Suppressor macrophage treated with lipopolysaccharide for 4 hours (primary cell): ENCODE data around the gene MRRF.

Experiments
- DNase-seq: peaks from one replicate; pipeline ENCODE4 v3.0.0-alpha.2; 2020

MRRF gene, protein sequence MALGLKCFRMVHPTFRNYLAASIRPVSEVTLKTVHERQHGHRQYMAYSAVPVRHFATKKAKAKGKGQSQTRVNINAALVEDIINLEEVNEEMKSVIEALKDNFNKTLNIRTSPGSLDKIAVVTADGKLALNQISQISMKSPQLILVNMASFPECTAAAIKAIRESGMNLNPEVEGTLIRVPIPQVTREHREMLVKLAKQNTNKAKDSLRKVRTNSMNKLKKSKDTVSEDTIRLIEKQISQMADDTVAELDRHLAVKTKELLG

DNA sequence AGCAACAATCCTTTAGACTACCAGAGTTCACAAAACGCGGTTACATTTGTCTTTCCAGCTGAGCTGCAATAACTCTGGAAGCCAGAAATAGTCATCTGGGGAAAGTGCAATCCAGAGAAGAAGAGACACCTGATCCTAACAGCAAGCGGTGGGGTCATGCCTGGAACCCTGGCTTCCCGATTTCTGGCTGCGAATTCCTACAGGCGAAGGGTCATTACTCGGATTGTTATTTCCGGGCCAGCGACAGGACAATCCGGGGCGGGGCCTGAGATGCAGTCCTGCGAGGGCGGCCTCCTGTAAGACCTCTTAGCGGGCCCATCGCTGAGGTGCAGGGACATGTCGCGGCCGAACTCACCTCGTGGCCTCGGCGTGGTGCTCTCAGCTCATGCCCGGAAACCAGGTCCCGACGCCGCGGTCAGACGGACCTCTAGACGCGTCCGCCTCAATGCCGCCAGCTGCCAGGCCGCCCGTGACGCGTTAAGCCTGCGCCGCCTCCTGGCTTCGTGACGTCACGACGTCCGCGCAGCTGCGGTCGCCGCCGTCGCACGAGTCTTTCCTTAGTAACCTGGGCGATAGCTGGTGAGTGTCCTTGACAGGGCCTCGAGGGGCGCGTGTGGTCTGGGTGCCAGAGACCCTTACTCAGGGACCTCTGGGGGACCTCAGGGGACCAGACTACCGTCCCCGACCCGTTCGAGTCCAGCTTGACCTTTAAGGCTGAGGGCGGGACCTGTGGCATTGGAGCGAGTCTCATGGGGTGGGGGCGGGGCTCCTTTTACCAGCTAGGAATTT lies at the start of gene MRRF, which contains the start of gene RBM18:
Gene MRRF (plus strand): TSS at position 523 of the 789 bp plus-strand sequence. CDS start 6,010 bp downstream, outside the sequence.
Gene RBM18 (minus strand): TSS at position 481 of the 789 bp plus-strand sequence. CDS start 3,348 bp downstream, outside the sequence.
- DNase-seq = peak; percentile 95

DNA sequence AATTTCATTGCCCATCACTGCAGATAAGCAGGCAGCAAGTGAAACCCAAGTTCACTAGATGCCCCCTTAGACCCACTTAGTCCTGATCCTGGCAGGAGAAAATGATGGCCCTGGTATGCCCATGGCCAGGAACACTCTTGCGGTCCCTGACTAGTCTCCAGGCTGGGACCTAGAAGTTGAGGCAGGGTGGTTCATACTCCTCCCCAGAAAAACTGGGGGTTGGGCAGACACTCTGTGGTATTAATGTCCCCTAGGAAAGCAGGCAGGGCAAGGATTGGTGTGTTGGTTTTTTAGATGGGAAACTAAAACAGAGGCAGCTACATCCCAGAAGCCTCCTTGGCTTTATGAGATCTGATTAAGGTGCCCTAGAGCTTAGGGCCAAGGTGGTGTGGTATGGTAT lies 49.0 kb upstream of the MRRF start:
- DNase-seq = no peak

DNA sequence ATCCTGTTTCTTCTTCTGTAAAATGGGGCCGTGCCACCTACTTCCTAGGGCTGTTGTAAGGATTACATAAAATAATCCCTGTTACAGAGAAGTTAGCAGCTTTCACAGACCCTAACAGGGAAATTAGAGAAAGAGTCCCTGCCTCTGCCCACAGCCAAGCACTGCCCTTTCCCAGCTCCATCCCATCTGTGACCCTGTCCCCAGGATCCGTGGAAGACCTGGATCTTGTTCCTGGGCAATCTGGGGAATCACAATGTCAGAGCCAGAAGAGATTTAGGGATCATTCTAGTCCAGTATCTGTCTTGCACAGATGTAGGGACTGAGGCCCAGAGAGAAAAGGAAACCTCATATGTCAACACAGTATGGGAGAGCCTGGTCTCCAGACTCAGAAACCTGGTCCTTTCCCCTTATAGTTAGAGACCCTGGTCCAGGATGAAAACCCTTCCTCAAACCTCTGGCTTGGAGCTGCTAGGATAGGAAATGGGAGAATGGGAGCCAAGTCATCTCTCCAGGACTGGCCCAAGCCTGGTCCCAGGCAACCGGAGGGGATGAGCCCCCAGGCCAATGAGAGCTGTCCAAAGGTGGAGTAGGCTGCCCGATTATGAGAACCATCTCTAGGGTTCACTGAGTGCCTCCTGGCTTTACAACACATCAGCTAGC lies 48.4 kb upstream of the MRRF start:
- DNase-seq = no peak

DNA sequence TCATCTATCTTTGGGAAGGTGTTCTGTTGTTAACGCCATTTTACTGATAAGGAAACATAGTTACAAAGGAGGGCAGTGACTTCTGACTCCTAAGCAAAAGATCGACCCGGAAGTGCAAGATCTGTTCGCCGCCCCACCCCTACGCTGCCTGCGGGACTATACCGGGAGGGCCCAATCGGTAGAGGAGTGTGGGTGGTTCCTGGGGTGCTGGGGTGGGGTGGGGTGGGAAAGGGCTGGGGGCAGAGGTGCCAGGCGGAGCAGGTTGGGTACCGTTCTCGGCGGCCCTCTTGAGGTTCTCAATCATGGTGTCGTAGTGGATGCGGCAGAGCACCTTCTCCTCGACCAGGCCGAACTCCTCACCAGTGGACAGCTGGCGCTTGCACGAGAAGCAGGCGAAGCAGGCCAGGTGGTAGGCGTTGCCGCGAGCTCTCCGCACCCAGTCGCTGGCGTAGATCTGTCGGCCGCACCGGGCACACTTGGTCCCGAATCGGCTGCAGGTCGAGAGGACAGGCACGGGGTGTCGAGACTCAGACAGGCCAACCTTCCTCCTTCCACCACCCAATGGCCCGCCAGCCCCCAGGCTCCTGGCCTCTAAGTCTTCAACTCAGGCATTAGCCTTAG lies 47.8 kb upstream of the MRRF start:
- no peak for DNase-seq

DNA sequence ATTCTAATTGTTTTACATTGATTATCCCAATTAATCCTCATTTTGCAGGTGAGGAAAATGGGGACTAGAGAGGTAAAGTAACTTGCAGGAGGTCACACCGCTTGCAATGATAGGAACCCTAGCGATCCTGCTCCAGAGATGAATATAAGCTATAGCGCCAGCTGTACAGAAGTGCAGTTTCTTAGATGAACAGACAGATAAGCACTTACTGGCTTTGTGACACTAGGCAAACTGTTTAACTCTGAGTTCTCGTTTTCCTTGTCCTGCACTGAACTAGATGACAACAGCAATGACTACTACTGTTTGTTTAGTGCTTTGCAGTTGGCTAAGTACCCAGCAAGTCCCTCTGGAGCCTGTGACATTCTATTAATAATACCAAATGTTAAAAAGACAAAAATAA lies 47.0 kb upstream of the MRRF start:
- no peak for DNase-seq

DNA sequence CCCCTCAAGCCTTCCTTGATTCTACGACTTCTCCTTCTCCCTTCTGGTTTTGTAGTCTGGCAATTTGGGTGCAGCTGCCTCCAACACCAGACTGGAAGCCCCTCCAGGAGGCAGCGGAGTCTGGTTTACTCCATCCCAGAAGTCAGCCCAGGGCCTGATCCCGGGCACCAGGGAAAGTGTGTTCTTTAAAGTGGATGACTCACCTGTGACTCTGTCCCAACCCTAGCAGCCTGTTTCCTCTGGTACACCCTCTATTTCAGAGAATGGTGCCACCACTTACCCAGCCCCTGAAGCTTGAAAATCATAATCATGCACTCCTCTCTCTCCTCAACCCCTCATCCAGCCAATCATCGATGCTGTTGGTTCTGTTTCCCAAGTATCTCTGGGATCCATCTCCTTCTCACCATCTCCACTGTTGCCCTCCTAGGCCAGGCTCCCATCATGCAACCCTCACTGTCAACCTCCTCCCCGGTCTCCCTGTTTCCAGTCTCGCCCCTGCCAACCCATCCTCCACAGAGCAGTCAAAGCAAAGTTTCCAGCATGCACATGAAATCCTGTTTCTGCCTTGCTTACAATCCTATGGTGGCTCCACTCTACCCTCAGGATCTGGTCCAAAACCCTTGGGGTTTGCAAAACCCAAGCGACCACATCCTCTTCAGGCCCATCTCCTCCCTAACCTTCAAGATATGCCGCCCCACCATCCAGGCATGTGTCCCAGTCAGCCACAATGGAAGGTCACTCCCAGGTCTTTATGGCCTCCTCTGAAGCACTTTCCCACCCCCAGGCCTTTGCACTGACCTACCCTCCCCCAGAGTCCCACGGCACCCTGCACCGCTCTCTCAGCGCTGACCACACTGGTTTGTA lies 46.4 kb upstream of the MRRF start:
- no peak for DNase-seq

DNA sequence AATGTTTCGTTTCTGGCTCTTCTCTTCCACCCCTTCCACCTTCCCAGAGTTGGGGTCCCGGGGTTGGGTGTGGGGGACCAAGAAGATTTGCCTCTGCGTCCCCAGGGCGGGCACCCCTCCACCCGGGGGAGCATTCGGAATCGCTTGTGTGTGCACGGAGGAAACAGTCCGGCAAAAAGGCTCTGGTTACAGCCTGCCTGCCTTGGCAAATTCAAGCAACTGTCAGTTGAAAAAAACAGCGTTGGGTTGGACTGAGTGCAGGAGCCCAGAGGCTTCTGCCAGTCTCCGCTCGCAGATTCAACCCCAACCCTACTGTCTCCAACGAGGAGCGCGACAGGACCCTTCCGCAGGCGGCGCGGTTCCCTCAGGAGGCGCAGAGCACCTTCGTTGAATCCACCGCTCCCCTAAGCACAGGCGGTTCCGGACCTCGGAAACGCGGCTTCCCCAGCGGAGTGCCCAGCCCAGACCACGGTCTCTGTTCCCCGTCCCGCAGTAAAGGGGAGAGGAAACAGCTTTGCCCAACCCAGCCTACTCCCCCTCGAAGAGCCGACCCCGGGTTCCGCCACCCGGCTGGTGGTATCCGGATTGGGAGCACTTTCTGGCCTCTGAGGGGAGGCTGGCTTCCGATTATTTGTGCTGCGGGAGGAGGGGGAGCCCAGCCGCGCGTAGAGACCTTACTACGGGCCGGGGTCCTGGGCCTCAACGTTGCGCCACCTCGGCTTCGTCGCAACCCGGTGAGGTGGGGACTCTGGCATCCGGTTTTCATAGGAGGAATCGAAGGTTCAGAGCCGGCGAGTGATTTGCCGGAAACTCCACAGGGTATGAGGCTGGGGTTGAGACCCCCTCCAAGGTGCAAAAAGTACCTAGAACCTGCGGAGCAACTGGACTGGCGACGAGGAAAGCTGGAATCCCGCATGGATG lies 45.5 kb upstream of the MRRF start:
- DNase-seq = no peak

DNA sequence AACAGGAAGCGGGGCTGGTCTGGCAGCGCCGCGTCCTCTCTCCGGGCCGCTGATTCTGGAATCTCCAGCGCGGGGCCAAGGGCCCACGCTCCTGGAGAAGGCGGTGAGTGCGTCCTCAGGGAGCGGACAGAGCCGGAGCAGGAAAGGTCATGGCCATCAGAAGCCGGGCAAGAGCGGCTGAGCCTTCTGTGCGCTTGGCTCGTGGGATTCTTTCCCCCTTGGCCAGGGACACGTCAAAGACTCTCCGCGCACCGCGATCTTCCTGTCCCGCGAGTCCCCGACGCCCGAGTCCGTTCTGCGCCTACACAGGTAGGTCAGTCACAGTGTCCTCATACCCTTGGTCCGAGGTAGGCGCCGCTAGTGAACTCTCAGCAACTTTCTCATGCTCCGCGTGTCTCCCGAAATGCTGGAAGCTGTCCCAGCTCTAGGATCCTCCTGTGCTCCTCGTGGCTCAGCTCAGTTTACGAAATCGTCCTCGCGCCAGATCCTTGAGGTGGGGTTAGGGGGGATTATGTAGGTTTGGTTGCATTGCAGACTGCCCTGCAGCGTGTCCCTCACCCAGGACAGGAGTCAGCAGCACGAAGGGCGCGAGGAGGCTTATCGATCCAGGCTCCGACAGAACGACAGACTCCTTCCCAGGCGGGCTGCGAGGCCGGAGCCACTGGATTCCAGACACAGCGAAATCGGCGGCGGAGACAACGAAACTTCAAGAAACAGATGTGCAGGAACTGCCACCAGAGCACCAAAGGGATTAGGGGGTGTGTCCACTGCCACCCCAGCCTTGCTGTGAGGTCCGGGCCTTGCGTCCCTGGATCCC lies 44.6 kb upstream of the MRRF start:
- DNase-seq = no peak

DNA sequence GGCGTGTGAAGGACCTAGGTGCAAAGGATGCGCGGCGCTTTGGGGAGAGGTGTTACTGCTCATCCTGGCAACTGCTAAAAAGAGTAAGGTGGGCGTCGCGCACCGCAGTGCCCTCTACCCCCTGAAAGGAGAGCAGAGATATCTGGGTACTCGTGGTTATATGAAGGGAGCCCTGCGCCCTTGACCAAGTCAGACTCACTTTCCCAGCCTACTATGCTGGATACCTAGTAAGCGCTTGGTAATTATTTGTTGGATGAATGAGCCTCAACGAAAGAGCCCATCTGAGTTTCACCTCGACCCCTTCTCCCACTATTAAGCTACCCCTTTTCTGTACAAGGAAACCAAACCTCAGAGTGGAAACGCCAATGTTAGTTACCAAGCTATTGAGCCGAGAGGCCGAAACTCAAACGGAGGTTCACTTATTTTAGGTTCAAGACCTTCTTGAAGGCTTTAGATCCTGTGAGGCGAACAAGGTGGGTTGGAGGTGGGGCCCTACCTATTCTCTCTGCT lies 44.0 kb upstream of the MRRF start:
- no peak for DNase-seq

DNA sequence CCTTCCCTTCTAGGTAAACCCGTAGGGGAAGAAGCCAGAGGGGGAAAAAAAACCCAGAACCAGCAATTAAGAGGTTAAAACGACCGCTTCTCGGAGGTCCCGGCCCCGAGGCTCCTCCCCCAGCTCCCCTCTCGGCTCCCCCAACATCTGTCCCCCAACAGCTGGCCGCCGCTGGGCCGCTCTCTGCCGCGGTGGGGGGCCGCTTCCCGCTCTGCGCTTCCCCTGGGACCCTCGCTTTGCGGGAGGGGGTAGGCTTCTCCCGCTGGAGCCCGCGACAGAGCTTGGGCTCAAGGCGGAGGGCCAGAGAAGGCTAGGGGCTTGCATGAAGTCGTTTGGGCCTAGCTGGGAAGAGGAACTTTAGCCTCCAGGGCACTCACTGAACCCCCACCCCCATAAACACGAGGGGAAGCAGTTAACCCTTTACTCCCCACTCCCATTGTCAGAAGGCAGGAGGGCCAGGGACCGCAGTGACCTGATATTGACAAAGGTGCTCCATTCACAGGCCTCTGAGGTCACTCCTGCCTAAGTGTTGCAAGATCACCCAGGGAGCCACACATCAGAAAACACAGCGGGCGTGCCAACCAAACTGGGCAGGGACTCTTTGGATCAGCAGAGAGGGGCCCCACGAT lies 43.4 kb upstream of the MRRF start:
- DNase-seq = no peak

DNA sequence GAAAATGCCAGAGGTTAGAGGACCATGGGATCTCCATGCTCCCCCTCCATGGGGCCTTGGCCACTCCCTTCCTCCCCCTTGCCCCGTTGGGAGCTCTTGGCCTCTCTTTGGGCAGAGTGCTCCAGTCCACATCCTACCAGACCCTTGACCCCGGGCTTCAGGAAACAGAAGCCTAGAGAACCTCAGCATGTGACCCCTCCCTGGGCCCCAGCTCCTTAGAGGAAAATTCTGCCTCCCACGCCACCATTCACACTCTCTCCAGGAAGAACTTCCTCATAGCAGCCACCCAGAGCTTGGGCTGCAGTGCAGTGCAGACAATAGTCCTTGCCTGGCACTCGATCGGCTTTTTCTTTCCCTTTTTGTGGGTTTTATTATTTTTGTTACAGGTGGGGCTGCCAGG lies 41.9 kb upstream of the MRRF start:
- peak; percentile 40 for DNase-seq

DNA sequence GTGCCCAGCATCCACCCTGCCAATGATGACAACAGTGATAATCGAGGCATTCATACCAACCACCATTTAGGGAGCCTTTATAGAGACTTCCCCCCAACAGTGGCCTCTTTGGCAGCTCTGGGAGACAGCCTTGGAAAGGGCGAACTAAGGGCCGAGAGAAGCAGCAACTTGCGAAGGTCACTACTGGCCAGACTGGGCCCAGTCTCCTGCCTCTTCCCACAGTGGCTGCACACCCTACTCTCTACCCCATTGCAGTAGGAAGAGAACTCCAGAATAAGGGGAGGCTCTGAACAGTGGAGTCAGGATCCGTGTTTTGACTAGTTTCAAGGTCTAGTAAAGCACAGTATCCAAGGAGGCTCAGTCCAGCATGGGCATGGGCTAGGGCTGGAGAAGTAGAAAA lies 41.2 kb upstream of the MRRF start:
- DNase-seq = no peak

DNA sequence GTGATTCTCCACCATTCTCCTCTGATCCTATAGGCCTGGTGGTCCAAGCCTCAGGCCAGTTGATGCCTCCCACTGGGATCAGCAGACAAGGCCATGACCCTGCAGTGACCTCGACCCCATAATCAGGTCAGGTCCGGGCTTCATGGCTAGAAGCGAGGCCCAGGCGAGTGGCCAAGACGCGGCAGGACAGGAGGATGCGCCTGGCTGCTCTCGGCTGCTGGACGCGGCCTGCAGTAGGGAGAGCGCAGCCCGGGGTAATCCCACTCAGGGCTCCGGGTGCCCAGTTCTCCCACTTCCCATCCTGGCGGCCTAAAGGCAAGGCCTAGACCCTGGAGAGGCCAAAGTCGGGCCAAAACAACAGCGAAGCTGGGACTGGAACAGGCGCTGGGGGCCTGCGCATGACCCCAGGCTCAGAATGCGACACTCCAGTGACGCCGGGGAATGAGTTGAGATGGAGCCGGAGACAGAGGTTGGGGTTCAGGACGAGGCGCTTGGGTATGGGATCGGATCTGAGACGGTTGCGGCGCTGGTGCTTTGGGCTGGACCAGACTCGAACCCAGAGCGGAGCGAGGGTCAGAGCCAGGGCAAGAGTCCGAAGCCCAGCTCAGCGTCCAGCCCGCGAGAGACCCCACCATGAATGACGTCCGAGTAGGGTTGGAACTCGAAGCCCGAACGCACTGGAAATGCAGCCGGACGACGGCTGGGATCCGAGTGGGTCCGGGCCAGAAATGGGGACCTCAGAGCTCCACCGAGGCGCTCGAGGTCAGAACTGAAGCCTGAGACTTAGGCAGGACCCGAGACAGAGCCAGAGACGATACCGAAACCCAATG lies 39.2 kb upstream of the MRRF start:
- DNase-seq = no peak

DNA sequence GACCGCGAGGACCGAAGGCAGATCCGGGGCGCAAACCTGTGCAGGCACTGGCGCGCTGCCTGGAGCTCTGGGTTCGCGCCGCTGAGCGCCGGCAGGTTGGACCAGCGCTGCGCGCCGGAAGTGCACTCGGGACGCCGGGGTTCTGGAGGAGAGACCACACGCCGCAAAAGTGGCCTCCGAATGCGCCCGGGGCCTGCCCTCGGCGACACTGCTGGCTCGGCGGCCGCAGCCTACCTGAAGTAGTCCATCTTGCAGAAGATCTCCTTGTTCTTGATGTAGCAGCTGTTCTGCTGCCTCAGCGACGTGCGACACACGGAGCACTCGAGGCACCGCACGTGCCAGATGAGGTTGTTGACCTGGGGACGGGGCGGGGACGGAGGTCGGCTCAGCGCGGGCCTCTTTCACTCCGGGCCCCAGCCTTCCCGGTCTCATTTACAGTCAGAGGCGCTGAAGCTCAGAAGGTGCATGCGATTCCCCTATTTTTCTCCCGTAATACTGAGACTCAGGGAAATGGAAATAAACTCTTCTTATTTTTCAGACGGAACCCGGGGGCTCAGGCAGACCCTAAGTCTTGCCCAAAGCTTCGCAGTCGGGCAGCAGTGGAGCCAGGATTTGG lies 38.4 kb upstream of the MRRF start:
- DNase-seq = no peak

DNA sequence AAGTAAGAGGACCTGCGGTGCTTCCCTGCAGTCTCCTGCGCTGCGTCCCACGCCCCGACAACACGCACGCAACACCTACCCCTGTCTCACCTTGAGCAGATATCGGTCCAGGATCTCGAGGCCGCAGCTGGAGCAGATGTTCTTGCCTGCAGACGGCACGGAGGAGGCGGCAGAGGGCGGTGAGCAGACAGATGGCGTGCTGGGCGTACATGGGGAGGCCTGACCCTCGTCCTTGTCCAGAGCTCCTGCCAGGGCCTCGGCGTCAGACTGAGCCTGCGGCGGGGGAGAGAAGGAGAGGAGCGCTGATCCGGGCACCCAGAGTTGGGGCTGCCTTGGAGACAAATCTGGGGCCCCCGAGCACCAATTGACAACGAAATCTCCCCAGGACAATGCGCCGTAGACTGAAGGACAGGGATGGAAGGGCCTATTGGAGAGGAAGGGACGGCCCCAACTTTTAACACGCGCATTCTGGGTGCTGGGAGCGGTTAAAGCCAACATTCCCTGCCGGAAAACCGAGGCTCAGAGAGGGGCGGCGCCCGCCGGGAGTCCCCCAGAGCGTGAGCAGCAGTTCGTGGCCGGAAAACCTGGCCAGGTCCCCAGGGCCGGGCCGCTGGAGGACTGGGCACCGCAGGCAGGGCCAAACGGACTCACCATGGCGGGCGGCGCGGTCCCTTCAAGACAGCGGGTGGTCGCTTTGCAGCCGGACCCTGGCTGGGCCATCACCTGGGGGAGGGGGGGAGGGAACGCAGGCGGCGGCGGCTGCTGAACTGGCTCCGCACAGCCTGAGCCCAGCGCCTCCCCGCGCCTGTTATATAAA lies 37.7 kb upstream of the MRRF start:
- no peak for DNase-seq

DNA sequence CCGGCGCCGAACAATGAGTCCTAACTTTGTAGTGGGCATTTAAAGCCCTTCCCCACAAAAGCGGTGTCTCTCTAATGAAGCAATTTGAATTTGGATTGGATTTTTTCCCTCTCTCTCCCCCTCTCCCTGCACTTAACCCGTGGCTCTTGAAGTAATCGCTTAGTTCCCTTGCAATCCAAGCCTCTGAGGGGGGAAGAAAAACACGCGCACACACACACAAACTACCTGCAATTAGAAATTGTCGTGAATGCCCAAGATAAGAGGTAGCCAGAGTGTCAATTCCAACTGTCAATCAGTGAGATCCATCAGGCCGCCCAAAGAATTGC lies 37.1 kb upstream of the MRRF start:
- DNase-seq = no peak

DNA sequence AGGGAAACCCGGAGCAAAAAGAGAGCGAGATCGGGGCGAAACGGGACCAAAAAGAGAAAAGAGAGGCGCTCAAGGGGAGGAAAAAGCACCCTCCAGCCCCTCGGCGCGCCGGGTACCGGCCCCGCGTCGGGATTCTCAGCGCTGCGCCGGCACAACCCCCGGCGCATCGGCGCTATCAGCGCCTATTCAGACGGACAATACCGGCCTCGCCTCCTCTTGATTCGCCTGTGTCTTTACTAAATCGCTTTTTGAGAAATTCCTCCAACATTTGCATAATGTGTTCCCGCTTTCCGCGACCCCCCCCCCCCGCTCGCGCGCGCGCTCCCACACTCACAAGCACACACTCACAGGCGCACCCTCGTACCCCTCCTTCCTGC lies 36.5 kb upstream of the MRRF start:
- no peak for DNase-seq
